Transverse colon (tissue), 4 donors: ENCODE results near the gene FBXO47. TPM values are rescaled to one million over a fixed set of nuclear protein-coding genes. Genes with fewer than 3 reads are reported as not detected.
"Not testable (repeated sequence)": the region's sequence is repeated elsewhere in the genome, so short reads cannot be mapped to it uniquely, and the experiment has no call there.

Experiments used
- DNase-seq: peaks from one replicate; pipeline ENCODE4 v3.0.0-alpha.2; 2019
- H3K27ac ChIP-seq, 4 donors: fragments of 200-600 bp; sonication (generic); 2 replicates each; pipeline ENCODE4 v1.5.1; 2016 to 2018; ENCODE audit warnings: inconsistent platforms in 4 of 4
- H3K27me3 ChIP-seq: fragments of 200-600 bp; sonication (generic); 2 replicates; pipeline ENCODE4 v1.5.1; 2017; ENCODE audit warnings: inconsistent platforms
- H3K36me3 ChIP-seq, 4 donors: fragments of 200-600 bp; sonication (generic); 2 replicates each; pipeline ENCODE4 v1.5.1; 2017 to 2019; ENCODE audit warnings: inconsistent platforms in 4 of 4
- H3K4me1 ChIP-seq, 4 donors: fragments of 200-600 bp; sonication (generic); 2 replicates each; pipeline ENCODE4 v1.5.1; 2017 to 2020; ENCODE audit warnings: inconsistent platforms in 4 of 4
- H3K4me3 ChIP-seq, 4 donors: fragments of 200-600 bp; sonication (generic); 1 replicate in 1 of 4; 2 replicates in 3 of 4; pipeline versions ENCODE4 v1.5.1 to v1.6.1; 2017 to 2019; ENCODE audit warnings: inconsistent platforms in 4 of 4
- H3K9me3 ChIP-seq, 2 donors: fragments of 200-600 bp; sonication (generic); 2 replicates each; pipeline ENCODE4 v1.5.1; 2017 to 2019; ENCODE audit warnings: inconsistent platforms in 2 of 2
- EP300 ChIP-seq: sonication (generic); formaldehyde crosslinking; IDR thresholded peaks from one replicate; pipeline ENCODE4 v1.6.1; 2017; ENCODE audit warnings: antibody characterized with exemption, low read depth
- POLR2A ChIP-seq: fragments of 450-650 bp; IDR thresholded peaks from one replicate; pipeline ENCODE4 v1.6.1; 2016; ENCODE audit warnings: antibody characterized with exemption, mild to moderate bottlenecking, moderate library complexity
- POLR2AphosphoS5 ChIP-seq, 3 donors: sonication (generic); formaldehyde crosslinking; IDR thresholded peaks; one replicate each; pipeline ENCODE4 v1.6.1; 2016; ENCODE audit warnings: antibody characterized with exemption in 3 of 3
- WGBS, 2 donors: methylation state at CpG; one replicate each; pipeline ENCODE4 v1.1.5; 2018; ENCODE audit warnings: low coverage in 1 of 2; 5-methylcytosine and 5-hydroxymethylcytosine counted together
- in situ Hi-C, 4 donors: fragments of 200-750 bp; cut with MboI; loops; one replicate each; pipeline versions ENCODE4 v1.15.0 to v1.15.1; 2017; ENCODE audit warnings: low sequenced_read_pairs in 3 of 4, low pct_ligation_motif_present in 1 of 4, low pct_unique_long_range_greater_than_20kb in 1 of 4
- intact Hi-C: fragments of 100-400 bp; cut with DNase I; formaldehyde crosslinking; loops from one replicate; pipeline ENCODE4 v1.15.1; 2023; ENCODE audit warnings: low total_unique reads
- total RNA-seq, 4 donors: library from RNA; depleted of rRNA; stranded (reverse); fragments of >200 nt; gene quantifications; one replicate each; pipeline ENCODE4 v1.1.0, GENCODE V29; 2016
- TF ChIP-seq, protein P1 (sequence below), 5 experiments: fragments of 200-600 bp in 3 of 5; fragments of 450-650 bp in 2 of 5; sonication (generic) in 3 of 5; IDR thresholded peaks; 1 replicate in 2 of 5; 2 replicates in 3 of 5; pipeline ENCODE4 v1.5.1; 2016 to 2017; ENCODE audit warnings: antibody characterized with exemption in 5 of 5, inconsistent platforms in 3 of 5, mild to moderate bottlenecking in 2 of 5, moderate library complexity in 1 of 5

The FBXO47 gene
- total RNA-seq, 4 donors from 2014 or later, result not detected

- TF ChIP-seq, protein P1, sequence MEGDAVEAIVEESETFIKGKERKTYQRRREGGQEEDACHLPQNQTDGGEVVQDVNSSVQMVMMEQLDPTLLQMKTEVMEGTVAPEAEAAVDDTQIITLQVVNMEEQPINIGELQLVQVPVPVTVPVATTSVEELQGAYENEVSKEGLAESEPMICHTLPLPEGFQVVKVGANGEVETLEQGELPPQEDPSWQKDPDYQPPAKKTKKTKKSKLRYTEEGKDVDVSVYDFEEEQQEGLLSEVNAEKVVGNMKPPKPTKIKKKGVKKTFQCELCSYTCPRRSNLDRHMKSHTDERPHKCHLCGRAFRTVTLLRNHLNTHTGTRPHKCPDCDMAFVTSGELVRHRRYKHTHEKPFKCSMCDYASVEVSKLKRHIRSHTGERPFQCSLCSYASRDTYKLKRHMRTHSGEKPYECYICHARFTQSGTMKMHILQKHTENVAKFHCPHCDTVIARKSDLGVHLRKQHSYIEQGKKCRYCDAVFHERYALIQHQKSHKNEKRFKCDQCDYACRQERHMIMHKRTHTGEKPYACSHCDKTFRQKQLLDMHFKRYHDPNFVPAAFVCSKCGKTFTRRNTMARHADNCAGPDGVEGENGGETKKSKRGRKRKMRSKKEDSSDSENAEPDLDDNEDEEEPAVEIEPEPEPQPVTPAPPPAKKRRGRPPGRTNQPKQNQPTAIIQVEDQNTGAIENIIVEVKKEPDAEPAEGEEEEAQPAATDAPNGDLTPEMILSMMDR (IDR thresholded peaks at IDR 0.05), result no peak
- TF ChIP-seq EP300 (no peak), POLR2A (no peak), POLR2AphosphoS5 (IDR thresholded peaks at IDR 0.05) (no peak)
- DNase-seq, result no peak
- no peak overlapping the region for H3K4me3 ChIP-seq
- H3K27ac ChIP-seq, result peak overlapping the region; percentile 33 to 52 (median 39)
- H3K9me3 ChIP-seq, result no peaks in the 10 kb centered on the region
- peaks cover 5% of the 10 kb centered on the region for H3K27me3 ChIP-seq
- intact Hi-C loops (loop anchor here (2.0 kb wide), 1 partner anchor 173 kb away; no protein-coding TSS in a partner anchor), in situ Hi-C loops (loop anchor here in 3 of 4 donors (5.0 to 25.0 kb wide), 3 partner anchors 173 to 181 kb away; partner anchors contain the start of genes PLXDC1 (in 2 of the 3) and ARL5C (in 1 of the 3))
- WGBS, 2 donors, result 45 to 71% methylated on average over 1 to 2 of the region's 2 CpGs
- H3K36me3 ChIP-seq, result no peaks in the 10 kb centered on the region
- H3K4me1 ChIP-seq, result peaks cover 0 to 3% (median 0%) of the 10 kb centered on the region in 4 donors
Measured at GRCh38 chr17:38981636-38982035, 14.4 kb upstream of the FBXO47 start.

DNA sequence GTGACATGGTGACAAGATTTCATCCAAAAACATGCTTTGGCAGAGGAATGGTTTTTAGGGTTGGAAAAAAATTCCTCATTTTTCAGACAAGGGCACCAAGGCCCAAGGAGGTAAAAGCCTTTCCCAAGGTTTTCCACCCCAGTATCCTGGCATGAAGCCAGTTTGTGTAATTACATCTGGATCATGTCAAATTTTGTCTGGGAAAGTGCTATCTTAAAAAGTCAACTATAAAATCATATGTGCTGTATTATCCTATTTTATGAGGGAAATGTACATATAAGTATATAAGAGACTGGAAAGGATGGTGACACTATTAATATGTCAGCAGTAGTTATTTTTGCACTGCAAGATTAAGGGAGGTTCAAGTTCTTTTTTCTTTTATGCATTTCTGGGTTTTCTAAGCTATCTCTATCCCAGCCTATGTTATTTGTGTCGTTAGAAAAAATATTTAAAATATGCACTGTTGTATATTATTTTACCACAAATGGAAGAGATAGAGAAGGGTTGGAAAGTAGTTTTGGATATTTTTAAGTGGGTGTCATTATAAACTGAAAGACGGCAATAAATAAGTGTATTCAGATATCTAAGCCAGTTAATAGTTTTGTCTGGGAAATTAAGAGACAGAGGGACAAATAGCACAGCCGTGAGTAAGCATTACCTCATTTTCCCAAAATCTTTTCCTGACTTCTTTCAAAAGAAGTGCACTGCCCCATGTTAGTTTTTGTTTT, 13.5 kb upstream of the FBXO47 start:
- TF ChIP-seq POLR2A (no peak), EP300 (no peak), POLR2AphosphoS5 (IDR thresholded peaks at IDR 0.05) (no peak)
- TF ChIP-seq, protein P1 (IDR thresholded peaks at IDR 0.05), result no peak
- Histone ChIP-seq H3K27ac (peak overlapping the region in 3 of 4 donors; percentile 19 to 43 (median 33)), H3K4me3 (no peak overlapping the region), H3K4me1 (peaks cover 0 to 3% (median 0%) of the 10 kb centered on the region in 4 donors), H3K9me3 (no peaks in the 10 kb centered on the region), H3K36me3 (no peaks in the 10 kb centered on the region), H3K27me3 (peaks cover 5% of the 10 kb centered on the region)
- no peak for DNase-seq
- intact Hi-C loops (no loop called here), in situ Hi-C loops (loop anchor here in 3 of 4 donors (5.0 to 25.0 kb wide), 3 partner anchors 174 to 182 kb away; partner anchors contain the start of genes PLXDC1 (in 2 of the 3) and ARL5C (in 1 of the 3))
- 24 to 40% methylated on average over 3 of the region's 3 CpGs for WGBS, 2 donors

DNA sequence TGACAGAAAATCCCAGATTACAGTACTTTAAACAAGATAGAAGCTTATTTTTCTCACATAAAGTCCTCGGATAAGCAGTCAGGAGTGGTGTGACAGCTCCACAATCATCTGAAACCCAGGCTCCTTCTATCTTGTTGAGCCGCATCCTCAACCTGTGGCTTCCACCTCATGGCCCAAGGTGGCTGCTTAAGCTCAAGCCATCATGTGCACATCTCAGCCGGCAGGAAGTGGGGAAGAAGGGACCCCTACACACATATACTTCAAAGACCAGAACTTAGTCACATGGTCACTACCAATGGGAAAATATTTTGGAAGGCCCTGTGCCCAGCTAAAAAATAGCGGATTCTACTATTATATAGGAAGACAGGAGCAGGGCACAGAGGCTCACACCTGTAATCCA, 11.0 kb upstream of the FBXO47 start:
- intact Hi-C loops (no loop called here), in situ Hi-C loops (loop anchor here in 1 of 4 donors (25.0 kb wide), 1 partner anchor 184 kb away; the partner anchor contains the start of genes ARL5C and PLXDC1)
- peaks cover 0 to 3% (median 0%) of the 10 kb centered on the region in 4 donors for H3K4me1 ChIP-seq
- TF ChIP-seq POLR2AphosphoS5 (IDR thresholded peaks at IDR 0.05), result no peak
- TF ChIP-seq POLR2A, result no peak
- TF ChIP-seq, protein P1 (IDR thresholded peaks at IDR 0.05), result no peak
- no peak for TF ChIP-seq EP300
- no peak overlapping the region for H3K4me3 ChIP-seq
- no peaks in the 10 kb centered on the region for H3K27me3 ChIP-seq
- no peak overlapping the region for H3K27ac ChIP-seq
- no peaks in the 10 kb centered on the region for H3K9me3 ChIP-seq
- no peaks in the 10 kb centered on the region for H3K36me3 ChIP-seq
- DNase-seq, result no peak
- WGBS, 2 donors, result 79 to 94% methylated on average over 2 to 4 of the region's 4 CpGs

DNA sequence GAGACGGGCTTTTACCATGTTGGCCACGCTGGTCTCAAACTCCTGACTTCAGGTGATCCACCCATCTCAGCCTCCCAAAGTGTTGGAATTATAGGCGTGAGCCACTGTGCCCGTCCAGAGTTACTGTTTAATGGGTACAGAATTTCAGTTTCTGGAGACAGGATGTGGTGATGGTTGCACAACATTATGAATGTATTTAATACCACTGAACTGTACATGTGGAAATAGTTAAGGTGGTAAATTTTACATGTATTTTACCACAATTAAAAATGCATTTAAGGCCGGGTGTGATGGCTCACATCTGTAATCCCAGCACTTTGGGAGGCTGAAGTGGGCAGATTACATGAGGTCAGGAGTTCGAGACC, 9.0 kb upstream of the FBXO47 start:
- H3K9me3 ChIP-seq, H3K36me3 ChIP-seq, H3K27ac ChIP-seq, H3K27me3 ChIP-seq, H3K4me1 ChIP-seq, DNase-seq, H3K4me3 ChIP-seq, intact Hi-C loops: not testable (repeated sequence)
- 37 to 51% methylated on average over 5 to 6 of the region's 6 CpGs for WGBS, 2 donors
- in situ Hi-C loops, result loop anchor here in 1 of 4 donors (25.0 kb wide), 1 partner anchor 186 kb away; the partner anchor contains the start of genes ARL5C and PLXDC1
